ENCODE results near the gene SLC16A5. TPM values are rescaled to one million over a fixed set of nuclear protein-coding genes. Genes with fewer than 3 reads are reported as not detected.
A peak's percentile ranks its signal among the peaks of the same experiment; 100 is the strongest.

SLC16A5 gene
- total and polyA plus RNA-seq, 8 donors = 18.5 to 45.1 (median 23.9) TPM

DNA sequence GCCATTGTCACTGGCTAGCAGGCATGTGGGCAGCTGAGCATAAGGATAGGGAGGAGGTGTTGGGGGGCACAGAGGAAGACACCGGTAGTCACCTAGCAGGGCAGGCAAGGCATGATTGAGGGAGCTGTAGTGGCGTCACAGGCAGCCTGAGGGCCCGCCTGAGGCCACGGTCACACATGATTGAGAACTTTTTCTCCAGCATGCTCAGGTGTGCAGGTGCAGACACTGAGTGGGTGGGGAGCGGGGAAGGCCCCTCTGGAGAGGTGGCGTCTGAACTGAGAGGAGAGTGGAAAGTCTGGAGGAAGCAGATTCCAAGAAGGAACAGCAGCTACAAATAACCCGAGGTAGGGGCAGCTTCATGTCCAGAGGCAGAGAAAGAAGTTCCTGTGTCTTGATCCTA, 11.1 kb downstream of the SLC16A5 start:
- DNase-seq = no peak

DNA sequence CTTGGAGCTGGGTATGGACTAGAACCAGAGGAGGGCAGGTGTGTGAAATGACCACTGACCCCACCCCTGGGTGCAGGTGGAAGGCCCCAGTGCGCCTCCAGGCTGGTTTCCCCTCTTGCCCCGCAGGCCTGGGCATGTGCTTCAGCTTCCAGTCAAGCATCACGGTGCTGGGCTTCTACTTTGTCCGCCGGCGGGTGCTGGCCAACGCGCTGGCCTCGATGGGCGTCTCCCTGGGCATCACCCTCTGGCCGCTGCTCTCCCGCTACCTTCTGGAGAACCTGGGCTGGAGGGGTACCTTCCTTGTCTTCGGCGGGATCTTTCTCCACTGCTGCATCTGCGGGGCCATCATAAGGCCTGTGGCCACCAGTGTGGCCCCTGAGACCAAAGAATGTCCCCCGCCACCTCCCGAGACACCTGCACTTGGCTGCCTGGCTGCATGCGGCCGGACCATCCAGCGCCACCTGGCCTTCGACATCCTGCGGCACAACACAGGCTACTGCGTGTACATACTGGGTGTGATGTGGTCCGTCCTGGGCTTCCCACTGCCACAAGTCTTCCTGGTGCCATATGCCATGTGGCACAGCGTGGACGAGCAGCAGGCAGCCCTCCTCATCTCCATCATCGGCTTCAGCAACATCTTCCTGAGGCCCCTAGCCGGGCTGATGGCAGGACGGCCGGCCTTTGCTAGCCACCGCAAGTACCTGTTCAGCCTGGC, 12.3 kb downstream of the SLC16A5 start:
- DNase-seq (no peak), ATAC-seq (no peak)
- Histone ChIP-seq H3K9me3 (no peaks in the 10 kb centered on the region), H3K4me1 (peaks cover 8 to 41% of the 10 kb centered on the region in 2 donors), H3K27me3 (no peaks in the 10 kb centered on the region), H3K27ac (no peak overlapping the region), H3K36me3 (peaks cover 0 to 57% of the 10 kb centered on the region in 2 donors), H3K4me3 (no peak overlapping the region)
- intact Hi-C loops (cut with DNase I) = no loop called here
- TF ChIP-seq, protein P1, sequence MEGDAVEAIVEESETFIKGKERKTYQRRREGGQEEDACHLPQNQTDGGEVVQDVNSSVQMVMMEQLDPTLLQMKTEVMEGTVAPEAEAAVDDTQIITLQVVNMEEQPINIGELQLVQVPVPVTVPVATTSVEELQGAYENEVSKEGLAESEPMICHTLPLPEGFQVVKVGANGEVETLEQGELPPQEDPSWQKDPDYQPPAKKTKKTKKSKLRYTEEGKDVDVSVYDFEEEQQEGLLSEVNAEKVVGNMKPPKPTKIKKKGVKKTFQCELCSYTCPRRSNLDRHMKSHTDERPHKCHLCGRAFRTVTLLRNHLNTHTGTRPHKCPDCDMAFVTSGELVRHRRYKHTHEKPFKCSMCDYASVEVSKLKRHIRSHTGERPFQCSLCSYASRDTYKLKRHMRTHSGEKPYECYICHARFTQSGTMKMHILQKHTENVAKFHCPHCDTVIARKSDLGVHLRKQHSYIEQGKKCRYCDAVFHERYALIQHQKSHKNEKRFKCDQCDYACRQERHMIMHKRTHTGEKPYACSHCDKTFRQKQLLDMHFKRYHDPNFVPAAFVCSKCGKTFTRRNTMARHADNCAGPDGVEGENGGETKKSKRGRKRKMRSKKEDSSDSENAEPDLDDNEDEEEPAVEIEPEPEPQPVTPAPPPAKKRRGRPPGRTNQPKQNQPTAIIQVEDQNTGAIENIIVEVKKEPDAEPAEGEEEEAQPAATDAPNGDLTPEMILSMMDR (IDR thresholded peaks at IDR 0.05) = no peak

More for the DNA sequence above, 11.1 kb downstream of the SLC16A5 start:
- Histone ChIP-seq H3K27ac (no peak overlapping the region), H3K27me3 (no peaks in the 10 kb centered on the region), H3K36me3 (peaks cover 0 to 55% of the 10 kb centered on the region in 2 donors), H3K9me3 (no peaks in the 10 kb centered on the region), H3K4me1 (peaks cover 8 to 45% of the 10 kb centered on the region in 2 donors), H3K4me3 (no peak overlapping the region)
- intact Hi-C loops (cut with DNase I) = no loop called here
- TF ChIP-seq, protein P1 (IDR thresholded peaks at IDR 0.05) = no peak
- no peak for ATAC-seq

DNA sequence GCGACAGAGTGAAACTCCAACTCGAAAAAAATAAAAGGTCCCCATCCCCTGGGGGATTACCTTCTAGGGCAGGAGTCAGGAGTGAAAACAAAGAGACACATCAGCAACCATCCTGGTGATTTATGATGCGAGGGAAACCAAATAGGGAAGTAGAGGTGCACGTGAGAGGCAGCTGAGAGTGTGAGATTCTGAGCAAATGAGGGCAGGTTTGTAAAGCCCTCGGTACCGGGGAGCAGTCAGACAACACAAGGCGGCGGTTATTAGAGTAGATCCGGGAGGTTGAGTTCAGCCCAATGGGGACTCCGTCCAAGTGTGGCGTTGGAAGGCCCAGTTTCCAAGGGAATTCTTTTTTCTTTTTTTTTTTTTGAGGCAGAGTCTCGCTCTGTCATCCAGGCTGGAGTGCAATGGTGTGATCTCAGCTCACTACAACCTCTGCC, 14.6 kb downstream of the SLC16A5 start:
- Histone ChIP-seq H3K4me1 (peaks cover 0 to 30% of the 10 kb centered on the region in 2 donors), H3K4me3 (no peak overlapping the region), H3K9me3 (no peaks in the 10 kb centered on the region), H3K27ac (peak overlapping the region in 1 of 2 donors; percentile 4), H3K36me3 (peaks cover 0 to 63% of the 10 kb centered on the region in 2 donors), H3K27me3 (no peaks in the 10 kb centered on the region)
- no peak for DNase-seq
- no peak for ATAC-seq
- intact Hi-C loops (cut with DNase I) = no loop called here
- TF ChIP-seq, protein P1 (IDR thresholded peaks at IDR 0.05) = no peak

DNA sequence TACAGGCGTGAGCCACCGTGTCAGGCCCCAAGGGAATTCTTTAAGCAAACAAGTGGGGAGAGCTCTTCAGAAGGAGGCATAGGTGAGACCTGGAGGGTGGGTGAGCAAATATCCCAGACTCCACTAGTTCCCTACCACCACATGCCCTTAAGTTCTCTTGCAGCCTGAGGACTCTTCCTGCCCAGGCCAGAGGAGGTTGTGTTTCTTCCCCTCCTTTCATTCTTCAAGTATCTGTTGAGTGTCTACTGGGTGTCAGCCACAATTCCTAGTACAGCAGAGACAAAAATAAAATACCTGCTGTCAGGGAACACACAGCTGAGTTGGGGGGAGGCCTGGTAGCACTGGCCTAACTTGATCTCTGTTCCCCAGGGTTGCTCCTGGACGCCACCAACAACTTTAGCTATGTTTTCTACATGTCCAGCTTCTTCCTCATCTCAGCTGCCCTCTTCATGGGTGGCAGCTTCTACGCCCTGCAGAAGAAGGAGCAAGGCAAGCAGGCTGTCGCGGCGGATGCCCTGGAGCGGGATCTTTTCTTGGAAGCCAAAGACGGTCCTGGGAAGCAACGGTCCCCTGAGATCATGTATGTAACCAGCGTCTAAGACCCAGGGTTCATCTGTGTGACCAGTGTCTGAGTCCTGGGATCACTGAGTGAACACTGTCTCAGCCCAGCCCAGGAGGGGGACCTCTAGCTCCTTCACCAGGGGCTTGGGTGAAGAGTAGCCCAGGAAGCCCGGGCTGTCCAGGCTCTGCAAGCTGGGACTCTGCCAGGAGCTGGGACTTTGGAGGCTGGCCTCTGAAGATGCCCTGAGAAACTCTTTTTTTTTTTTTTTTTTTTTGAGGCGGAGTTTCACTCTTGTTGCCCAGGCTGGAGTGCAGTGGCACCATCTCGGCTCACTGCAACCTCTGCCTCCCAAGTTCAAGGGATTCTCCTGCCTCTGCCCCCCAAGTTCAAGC, 16.1 kb downstream of the SLC16A5 start:
- intact Hi-C loops (cut with DNase I) = no loop called here
- Histone ChIP-seq H3K27me3 (no peaks in the 10 kb centered on the region), H3K36me3 (peaks cover 0 to 50% of the 10 kb centered on the region in 2 donors), H3K4me1 (peaks cover under 1 to 31% of the 10 kb centered on the region in 2 donors), H3K4me3 (no peak overlapping the region), H3K9me3 (no peaks in the 10 kb centered on the region), H3K27ac (no peak overlapping the region)
- TF ChIP-seq, protein P1 (IDR thresholded peaks at IDR 0.05) = no peak
- DNase-seq (no peak), ATAC-seq (peak; percentile 71)
